GM12864 (cell line): ENCODE results near the gene TRAK1.

Source experiments
- DNase-seq: peaks from one replicate; pipeline ENCODE4 v3.0.0-alpha.2; 2011; ENCODE audit warnings: low read depth
- H3K4me3 ChIP-seq: 2 replicates; pipeline ENCODE4 v1.5.1; 2011; ENCODE audit warnings: mild to moderate bottlenecking, low read depth, low read length, control low read depth
- CTCF ChIP-seq: IDR thresholded peaks from 2 replicates; pipeline ENCODE4 v1.5.1; 2011; ENCODE audit warnings: low read depth, mild to moderate bottlenecking, moderate library complexity, low read length, control low read depth, inconsistent platforms; ENCODE audit errors: missing control alignments

Gene TRAK1

GRCh38 chr3:42157540-42158538 lies 66.7 kb downstream of the TRAK1 start:
- no peak overlapping the region for H3K4me3 ChIP-seq
- no peak for DNase-seq
- no peak for TF ChIP-seq CTCF

GRCh38 chr3:42159147-42159546 lies 68.0 kb downstream of the TRAK1 start:
- TF ChIP-seq CTCF, result no peak
- no peak overlapping the region for H3K4me3 ChIP-seq
- DNase-seq, result no peak

DNA sequence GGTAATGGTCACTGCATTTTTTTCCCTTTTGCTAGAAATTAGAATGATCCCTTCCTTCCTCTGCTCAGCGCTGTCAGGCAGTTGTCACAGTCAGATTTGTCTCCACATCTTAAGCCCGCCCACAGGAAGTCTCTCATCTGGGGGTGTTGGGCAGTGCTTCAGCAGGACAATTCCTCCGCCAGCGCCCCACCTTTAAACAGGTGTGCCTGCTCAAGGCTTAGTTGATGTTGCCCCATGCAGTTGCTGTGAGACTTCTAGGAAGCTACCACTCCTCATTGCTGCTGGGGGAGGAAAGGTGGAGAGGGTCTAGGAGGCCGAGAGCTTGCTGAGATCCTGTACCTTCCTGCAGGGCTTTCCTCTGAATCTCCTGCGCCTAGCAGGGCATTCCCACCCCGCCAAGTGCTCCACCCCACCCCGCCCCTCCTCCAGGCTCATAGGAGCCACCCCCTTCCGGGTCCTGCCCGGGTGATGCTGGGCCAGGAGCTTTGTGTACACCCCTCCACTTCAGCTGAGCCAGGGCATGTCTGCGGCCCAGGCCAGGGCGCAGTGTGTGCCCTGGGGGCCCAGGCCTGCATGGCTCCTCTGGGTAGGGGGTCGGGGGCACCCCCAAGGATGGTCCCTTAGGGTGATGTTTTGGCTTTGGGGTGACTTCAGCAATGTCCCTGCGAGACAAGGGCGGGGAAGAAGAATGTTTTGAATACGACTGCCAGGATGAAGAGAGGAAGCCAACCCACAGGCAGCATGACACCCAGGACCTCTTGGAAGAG lies 68.7 kb downstream of the TRAK1 start:
- H3K4me3 ChIP-seq, result no peak overlapping the region
- TF ChIP-seq CTCF, result no peak
- no peak for DNase-seq

DNA sequence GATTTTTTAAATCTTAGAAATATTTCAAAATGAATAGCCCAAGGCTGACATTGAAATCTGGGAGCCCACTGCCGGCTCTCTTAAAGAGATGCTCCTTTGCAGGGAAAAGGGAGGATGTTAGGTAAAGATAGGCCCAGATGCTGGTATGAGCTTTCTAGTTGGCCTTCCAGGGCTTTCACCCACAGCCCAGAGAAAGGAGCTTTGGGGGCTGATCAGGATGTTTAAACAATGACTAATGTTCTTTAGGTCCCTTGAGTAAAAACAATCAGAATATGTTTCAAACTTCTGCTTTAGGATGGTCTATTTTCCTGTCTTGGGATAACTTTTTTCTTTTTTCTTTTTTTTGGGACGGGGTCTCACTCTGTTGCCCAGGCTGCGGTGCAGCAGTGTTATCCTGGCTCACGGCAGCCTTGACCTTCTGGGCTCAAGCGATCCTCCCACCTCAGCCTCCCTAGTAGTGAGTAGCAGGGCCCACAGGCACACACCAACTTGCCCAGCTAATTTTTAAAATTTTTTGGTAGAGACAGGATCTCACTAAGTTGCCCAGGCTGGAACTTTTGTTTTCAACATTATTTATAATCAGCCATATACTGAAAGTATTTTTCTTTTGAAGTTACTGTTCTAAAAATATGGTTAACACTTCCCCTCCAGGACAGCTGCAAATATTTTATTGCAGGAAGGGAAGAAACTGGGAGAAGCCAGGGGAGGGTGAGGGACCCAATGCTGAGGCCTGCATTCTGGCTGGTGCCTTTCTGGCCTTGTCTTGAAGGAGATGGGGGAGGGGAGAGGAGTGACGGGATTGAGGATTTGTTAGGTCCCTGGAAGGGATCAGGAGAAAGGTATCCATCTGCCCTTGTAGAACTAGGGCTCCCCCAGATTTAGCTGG lies 70.1 kb downstream of the TRAK1 start:
- DNase-seq, result no peak
- H3K4me3 ChIP-seq, result no peak overlapping the region
- no peak for TF ChIP-seq CTCF

DNA sequence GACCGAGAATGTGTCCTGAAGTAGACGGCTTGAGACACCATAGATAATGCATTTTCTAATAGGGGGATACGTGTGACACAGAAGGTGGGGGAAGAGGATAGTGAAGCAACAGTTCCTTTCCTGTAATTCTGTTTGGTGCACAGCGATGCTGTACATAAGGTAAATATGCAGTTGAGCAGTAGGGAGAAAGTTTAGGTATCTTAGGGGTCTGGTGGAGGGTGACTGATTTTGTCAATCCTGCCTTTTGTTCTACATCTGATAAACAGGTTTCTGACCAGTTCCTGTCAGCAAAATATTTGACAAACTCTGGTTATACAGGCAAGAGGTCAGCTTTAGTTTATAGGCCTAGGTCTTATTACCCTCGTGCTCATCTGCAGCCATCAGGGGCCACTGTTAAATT lies 71.3 kb downstream of the TRAK1 start:
- no peak for TF ChIP-seq CTCF
- no peak for DNase-seq
- no peak overlapping the region for H3K4me3 ChIP-seq

DNA sequence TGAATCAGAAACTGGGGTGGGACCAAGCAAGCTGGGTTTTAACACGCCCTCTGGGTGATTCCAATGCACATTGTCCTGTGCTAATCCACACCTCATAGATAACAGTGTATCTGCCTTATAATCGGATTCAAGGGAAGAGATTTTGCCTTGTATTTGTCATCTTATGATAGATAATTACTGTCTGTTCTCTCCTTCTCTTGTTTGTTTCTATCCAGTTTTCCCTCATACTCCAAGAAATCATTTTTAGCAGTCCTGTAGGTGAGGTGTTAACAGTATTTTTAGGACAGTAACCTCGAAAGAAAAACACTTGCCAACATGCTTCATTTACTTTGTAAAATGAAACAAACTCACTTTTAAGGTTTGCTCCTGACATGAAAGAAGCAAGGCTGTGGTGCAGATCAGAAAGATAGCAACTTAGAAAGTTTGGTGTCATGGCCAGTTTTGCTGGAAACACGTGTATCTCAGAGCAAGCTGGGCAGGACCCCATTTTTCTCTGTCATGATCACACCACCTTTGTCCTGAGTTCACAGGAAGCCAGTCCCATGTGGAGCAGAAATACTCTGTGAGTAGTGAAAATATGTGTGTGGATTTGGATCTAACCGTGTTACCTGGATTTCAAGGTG lies 72.6 kb downstream of the TRAK1 start:
- DNase-seq, result no peak
- no peak overlapping the region for H3K4me3 ChIP-seq
- TF ChIP-seq CTCF, result no peak
